ENCODE measurements around the gene FOXI1. TPM values are rescaled to one million over a fixed set of nuclear protein-coding genes. Genes with fewer than 3 reads are reported as not detected.

Gene FOXI1
- total RNA-seq, 1 donor from 2014 or later: not detected

DNA sequence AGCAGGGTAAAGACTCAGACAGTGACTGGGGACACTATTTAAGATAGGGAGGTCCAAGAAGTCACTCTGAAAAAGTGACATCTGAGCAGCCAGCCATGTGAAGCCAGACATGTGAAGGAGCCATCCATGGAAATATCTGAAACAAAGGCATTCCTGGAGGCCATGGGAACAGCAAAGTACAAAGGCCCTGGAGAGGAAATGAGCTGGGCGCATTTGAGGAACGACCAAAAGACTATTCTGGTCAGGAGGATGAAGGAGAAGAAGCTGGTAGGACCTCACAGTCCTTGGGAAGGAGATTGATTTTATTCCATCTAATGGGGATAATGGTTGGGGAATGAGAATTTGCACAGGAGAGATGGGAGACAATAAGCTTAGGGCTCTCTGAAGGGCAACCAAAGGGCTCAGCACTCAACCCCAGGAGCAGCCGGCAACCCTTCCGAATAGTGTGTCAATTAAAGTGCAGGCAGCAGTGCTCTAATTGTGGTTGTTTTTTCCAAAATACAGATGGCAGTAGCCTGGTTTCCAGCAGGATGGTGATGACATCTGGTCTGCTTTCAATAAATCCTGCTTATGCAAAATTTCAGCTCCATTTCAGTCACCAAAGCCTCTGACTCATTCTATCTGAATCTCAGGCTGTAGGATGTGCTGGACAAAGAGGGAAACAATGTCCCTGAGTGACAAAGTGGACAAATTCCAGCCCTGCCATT is 26.7 kb downstream of the FOXI1 start:
- H3K9me3 Mint-ChIP-seq (ENCODE audit: unreplicated experiment): peaks cover 5% of the 10 kb centered on the region
- H3K4me1 Mint-ChIP-seq (ENCODE audit: low read depth, unreplicated experiment): no peaks in the 10 kb centered on the region
- H3K27me3 Mint-ChIP-seq (ENCODE audit: unreplicated experiment): no peaks in the 10 kb centered on the region
- peaks cover under 1% of the 10 kb centered on the region for H3K36me3 Mint-ChIP-seq (ENCODE audit: unreplicated experiment)
- H3K4me3 Mint-ChIP-seq (ENCODE audit: unreplicated experiment): no peak overlapping the region
- no peak overlapping the region for H3K27ac Mint-ChIP-seq (ENCODE audit: unreplicated experiment)
- no peak for DNase-seq
- TF ChIP-seq, protein P1, sequence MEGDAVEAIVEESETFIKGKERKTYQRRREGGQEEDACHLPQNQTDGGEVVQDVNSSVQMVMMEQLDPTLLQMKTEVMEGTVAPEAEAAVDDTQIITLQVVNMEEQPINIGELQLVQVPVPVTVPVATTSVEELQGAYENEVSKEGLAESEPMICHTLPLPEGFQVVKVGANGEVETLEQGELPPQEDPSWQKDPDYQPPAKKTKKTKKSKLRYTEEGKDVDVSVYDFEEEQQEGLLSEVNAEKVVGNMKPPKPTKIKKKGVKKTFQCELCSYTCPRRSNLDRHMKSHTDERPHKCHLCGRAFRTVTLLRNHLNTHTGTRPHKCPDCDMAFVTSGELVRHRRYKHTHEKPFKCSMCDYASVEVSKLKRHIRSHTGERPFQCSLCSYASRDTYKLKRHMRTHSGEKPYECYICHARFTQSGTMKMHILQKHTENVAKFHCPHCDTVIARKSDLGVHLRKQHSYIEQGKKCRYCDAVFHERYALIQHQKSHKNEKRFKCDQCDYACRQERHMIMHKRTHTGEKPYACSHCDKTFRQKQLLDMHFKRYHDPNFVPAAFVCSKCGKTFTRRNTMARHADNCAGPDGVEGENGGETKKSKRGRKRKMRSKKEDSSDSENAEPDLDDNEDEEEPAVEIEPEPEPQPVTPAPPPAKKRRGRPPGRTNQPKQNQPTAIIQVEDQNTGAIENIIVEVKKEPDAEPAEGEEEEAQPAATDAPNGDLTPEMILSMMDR (IDR thresholded peaks at IDR 0.05; ENCODE audit: partially characterized antibody, unreplicated experiment): no peak

DNA sequence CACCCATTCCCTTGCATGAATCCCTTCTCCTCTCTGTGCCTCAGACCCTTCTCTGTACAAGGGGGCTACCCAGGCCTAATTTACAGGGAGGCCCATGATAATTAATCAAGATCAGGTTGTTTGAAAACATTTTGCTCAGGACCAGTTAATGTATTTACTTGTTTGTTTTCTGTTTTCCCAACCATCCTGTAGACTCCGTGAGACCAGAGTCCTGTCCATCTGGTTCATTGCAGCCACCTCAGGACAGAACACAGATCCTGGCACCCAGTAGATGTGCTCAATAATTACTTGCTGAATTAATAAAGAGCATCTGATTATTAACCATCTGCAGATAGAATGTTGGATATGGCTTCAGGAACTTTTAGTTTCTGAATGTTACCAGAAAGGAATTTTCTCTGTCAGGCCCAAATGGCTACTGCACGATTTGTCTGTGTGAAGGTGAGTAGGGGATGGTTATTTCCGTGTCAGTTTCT is 27.3 kb downstream of the FOXI1 start:
- Mint-ChIP-seq H3K4me3 (ENCODE audit: unreplicated experiment) (no peak overlapping the region), H3K27me3 (ENCODE audit: unreplicated experiment) (no peaks in the 10 kb centered on the region), H3K27ac (ENCODE audit: unreplicated experiment) (no peak overlapping the region), H3K4me1 (ENCODE audit: low read depth, unreplicated experiment) (no peaks in the 10 kb centered on the region), H3K36me3 (ENCODE audit: unreplicated experiment) (no peaks in the 10 kb centered on the region), H3K9me3 (ENCODE audit: unreplicated experiment) (peaks cover 5% of the 10 kb centered on the region)
- DNase-seq: no peak
- TF ChIP-seq, protein P1 (IDR thresholded peaks at IDR 0.05; ENCODE audit: partially characterized antibody, unreplicated experiment): no peak

DNA sequence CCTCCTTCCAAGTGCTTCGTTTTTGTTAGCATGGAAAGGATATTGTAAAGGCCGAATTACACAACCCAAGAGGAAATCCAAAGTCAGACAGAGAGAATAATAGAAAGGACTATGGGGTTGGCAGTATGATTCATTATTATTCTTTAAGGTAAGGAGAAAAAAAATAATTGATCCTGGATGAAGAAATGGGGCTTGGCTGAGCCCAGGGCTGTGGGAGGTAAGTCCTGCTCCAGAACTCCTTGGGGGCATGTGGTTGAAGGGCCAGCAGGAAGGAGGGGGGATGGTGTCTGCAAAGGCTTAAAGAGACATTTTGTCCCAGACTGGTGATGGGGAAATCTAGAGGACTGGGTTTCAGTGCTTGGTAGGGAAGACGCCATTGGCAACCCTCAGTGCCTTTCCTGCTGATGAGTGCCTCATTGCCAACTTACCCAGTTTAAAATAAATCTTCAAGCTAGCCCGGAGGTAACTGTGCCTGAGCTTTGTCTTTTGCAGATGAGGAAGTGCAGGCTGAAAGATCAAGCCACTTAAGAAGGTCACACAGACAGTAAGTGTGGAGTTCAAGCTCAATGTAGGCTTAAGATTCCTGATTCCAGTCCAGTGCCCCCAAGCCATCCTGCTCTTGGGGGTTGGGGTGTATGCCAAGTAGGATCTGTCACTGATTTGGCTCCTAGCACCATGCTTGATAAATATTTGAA is 30.2 kb downstream of the FOXI1 start:
- H3K27me3 Mint-ChIP-seq (ENCODE audit: unreplicated experiment): peaks cover 1% of the 10 kb centered on the region
- TF ChIP-seq, protein P1 (IDR thresholded peaks at IDR 0.05; ENCODE audit: partially characterized antibody, unreplicated experiment): no peak
- peaks cover 7% of the 10 kb centered on the region for H3K9me3 Mint-ChIP-seq (ENCODE audit: unreplicated experiment)
- no peak for DNase-seq
- peaks cover 8% of the 10 kb centered on the region for H3K36me3 Mint-ChIP-seq (ENCODE audit: unreplicated experiment)
- H3K4me3 Mint-ChIP-seq (ENCODE audit: unreplicated experiment): no peak overlapping the region
- no peak overlapping the region for H3K27ac Mint-ChIP-seq (ENCODE audit: unreplicated experiment)
- H3K4me1 Mint-ChIP-seq (ENCODE audit: low read depth, unreplicated experiment): no peaks in the 10 kb centered on the region

DNA sequence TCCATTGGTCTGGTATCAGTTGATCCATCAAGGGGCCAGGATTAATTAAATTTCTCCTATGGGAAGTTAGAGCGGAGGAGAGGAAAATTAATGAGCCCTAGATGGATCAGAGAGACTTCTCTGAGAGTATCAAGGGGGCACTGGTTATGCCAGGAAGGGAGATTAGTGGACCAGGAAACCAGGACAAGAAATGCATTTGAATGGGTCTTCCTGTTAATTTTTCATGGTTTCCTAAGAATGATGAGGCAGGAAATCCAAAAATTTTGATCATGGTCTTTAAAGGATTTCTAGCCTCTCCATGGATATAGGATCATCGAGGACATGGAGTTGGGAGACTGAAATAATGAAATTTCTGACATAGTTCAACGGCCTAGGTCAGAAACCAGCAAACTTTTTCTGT is 30.8 kb downstream of the FOXI1 start:
- Mint-ChIP-seq H3K9me3 (ENCODE audit: unreplicated experiment) (peaks cover 7% of the 10 kb centered on the region), H3K4me1 (ENCODE audit: low read depth, unreplicated experiment) (no peaks in the 10 kb centered on the region), H3K27ac (ENCODE audit: unreplicated experiment) (no peak overlapping the region), H3K4me3 (ENCODE audit: unreplicated experiment) (no peak overlapping the region), H3K36me3 (ENCODE audit: unreplicated experiment) (peaks cover 8% of the 10 kb centered on the region), H3K27me3 (ENCODE audit: unreplicated experiment) (peaks cover 1% of the 10 kb centered on the region)
- TF ChIP-seq, protein P1 (IDR thresholded peaks at IDR 0.05; ENCODE audit: partially characterized antibody, unreplicated experiment): no peak
- DNase-seq: no peak

DNA sequence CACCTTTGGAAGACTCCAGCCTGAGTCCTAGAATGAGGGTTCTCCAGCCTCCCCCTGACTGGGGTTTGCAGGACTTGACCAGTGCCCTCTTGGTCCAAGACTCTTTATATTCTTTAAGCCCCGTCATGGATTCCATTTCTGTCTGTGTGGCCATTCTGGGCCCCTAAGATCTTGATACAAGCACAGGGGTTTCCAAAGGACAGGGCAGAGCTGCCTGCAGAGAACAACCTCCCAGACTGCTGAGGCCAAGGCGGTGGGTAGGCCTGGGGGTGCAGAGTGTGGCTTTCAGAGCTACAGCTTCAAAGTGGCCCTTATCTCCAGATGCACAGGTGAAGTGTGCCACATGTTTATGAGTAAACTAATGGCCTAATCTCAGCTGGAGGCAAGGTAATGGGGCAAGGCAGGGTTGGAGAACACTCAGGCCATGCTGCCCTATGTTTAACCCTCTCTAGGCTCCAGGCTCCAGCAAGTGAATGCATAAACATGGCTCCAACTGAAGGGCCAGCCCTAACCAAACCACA is 32.1 kb downstream of the FOXI1 start:
- peaks cover 5% of the 10 kb centered on the region for H3K27me3 Mint-ChIP-seq (ENCODE audit: unreplicated experiment)
- H3K4me3 Mint-ChIP-seq (ENCODE audit: unreplicated experiment): no peak overlapping the region
- H3K27ac Mint-ChIP-seq (ENCODE audit: unreplicated experiment): no peak overlapping the region
- peaks cover 13% of the 10 kb centered on the region for H3K36me3 Mint-ChIP-seq (ENCODE audit: unreplicated experiment)
- no peaks in the 10 kb centered on the region for H3K4me1 Mint-ChIP-seq (ENCODE audit: low read depth, unreplicated experiment)
- H3K9me3 Mint-ChIP-seq (ENCODE audit: unreplicated experiment): peaks cover 7% of the 10 kb centered on the region
- TF ChIP-seq, protein P1 (IDR thresholded peaks at IDR 0.05; ENCODE audit: partially characterized antibody, unreplicated experiment): no peak
- DNase-seq: no peak
